Urinary bladder (tissue), 4 donors: Measurements from ENCODE around the gene ZNF474. TPM values are rescaled to one million over a fixed set of nuclear protein-coding genes. Genes with fewer than 3 reads are reported as not detected.

Source experiments
- DNase-seq: peaks from one replicate; pipeline ENCODE4 v3.0.0-alpha.2; 2015; ENCODE audit errors: extremely low spot score
- H3K27ac ChIP-seq: one replicate; pipeline ENCODE4 v1.5.1; 2013; ENCODE audit warnings: low read depth, mild to moderate bottlenecking, moderate library complexity
- H3K36me3 ChIP-seq: one replicate; pipeline ENCODE4 v1.6.1; 2013; ENCODE audit warnings: mild to moderate bottlenecking, moderate library complexity; ENCODE audit not compliant: insufficient read depth
- H3K4me1 ChIP-seq: one replicate; pipeline ENCODE4 v1.6.1; 2013; ENCODE audit warnings: mild to moderate bottlenecking, moderate library complexity; ENCODE audit not compliant: insufficient read depth
- H3K4me3 ChIP-seq: one replicate; pipeline ENCODE4 v1.5.1; 2013; ENCODE audit warnings: low read depth, low read length
- WGBS: extraction: QIAGEN DNeasy Blood & Tissue Kit; methylation state at CpG from one replicate; pipeline ENCODE4 v1.1.7; 2013; 5-methylcytosine and 5-hydroxymethylcytosine counted together
- polyA plus RNA-seq: library from polyadenylated mRNA; stranded (reverse); fragments of 200-250 nt; gene quantifications from one replicate; pipeline ENCODE4 v1.2.3, GENCODE V29; 2013
- total RNA-seq: library from RNA; depleted of rRNA; stranded (reverse); fragments of >200 nt; gene quantifications from one replicate; pipeline ENCODE4 v1.2.3, GENCODE V29; 2014
- donor health status: healthy with polysubstance abuse.
- donor health status: healthy.

Gene ZNF474
- total and polyA plus RNA-seq, 2 donors: 0.13 to 0.21 TPM

GRCh38 chr5:122124766-122125165, 4.6 kb upstream of the ZNF474 start:
- no peak overlapping the region for H3K4me3 ChIP-seq
- DNase-seq: no peak
- H3K36me3 ChIP-seq: no peaks in the 10 kb centered on the region
- H3K4me1 ChIP-seq: no peaks in the 10 kb centered on the region
- no peak overlapping the region for H3K27ac ChIP-seq
- WGBS: 96% methylated on average over 2 of the region's 2 CpGs

- H3K27ac ChIP-seq: no peak overlapping the region
- no peak overlapping the region for H3K4me3 ChIP-seq
- no peak for DNase-seq
Measured at GRCh38 chr5:122126177-122126755, 3.1 kb upstream of the ZNF474 start.

GRCh38 chr5:122126756-122127321, 2.5 kb upstream of the ZNF474 start:
- no peak overlapping the region for H3K4me3 ChIP-seq
- 27% methylated on average over 10 of the region's 10 CpGs for WGBS
- no peak for DNase-seq
- H3K27ac ChIP-seq: no peak overlapping the region
- no peaks in the 10 kb centered on the region for H3K4me1 ChIP-seq
- no peaks in the 10 kb centered on the region for H3K36me3 ChIP-seq

More at GRCh38 chr5:122126177-122126755, 3.1 kb upstream of the ZNF474 start:
- 29% methylated on average over 2 of the region's 2 CpGs for WGBS
- Histone ChIP-seq H3K36me3 (no peaks in the 10 kb centered on the region), H3K4me1 (no peaks in the 10 kb centered on the region)

- Histone ChIP-seq H3K36me3 (no peaks in the 10 kb centered on the region), H3K4me3 (no peak overlapping the region), H3K4me1 (no peaks in the 10 kb centered on the region), H3K27ac (no peak overlapping the region)
- DNase-seq: no peak
- WGBS: 74% methylated on average over 2 of the region's 2 CpGs
Measured at GRCh38 chr5:122130152-122130551, 806 bp downstream of the ZNF474 start.

GRCh38 chr5:122137702-122138101, 8.4 kb downstream of the ZNF474 start:
- Histone ChIP-seq H3K4me1 (no peaks in the 10 kb centered on the region), H3K27ac (no peak overlapping the region), H3K4me3 (no peak overlapping the region), H3K36me3 (no peaks in the 10 kb centered on the region)
- 85% methylated on average over 4 of the region's 4 CpGs for WGBS
- no peak for DNase-seq

GRCh38 chr5:122138356-122138755, 9.0 kb downstream of the ZNF474 start:
- WGBS: 77% methylated on average over 3 of the region's 3 CpGs
- no peak for DNase-seq
- Histone ChIP-seq H3K27ac (no peak overlapping the region), H3K36me3 (no peaks in the 10 kb centered on the region), H3K4me1 (no peaks in the 10 kb centered on the region), H3K4me3 (no peak overlapping the region)

GRCh38 chr5:122140900-122141299, 11.6 kb downstream of the ZNF474 start:
- no peaks in the 10 kb centered on the region for H3K36me3 ChIP-seq
- DNase-seq: no peak
- H3K4me1 ChIP-seq: no peaks in the 10 kb centered on the region
- no peak overlapping the region for H3K27ac ChIP-seq
- WGBS: 89% methylated on average over 3 of the region's 3 CpGs
- no peak overlapping the region for H3K4me3 ChIP-seq

GRCh38 chr5:122141751-122142150, 12.4 kb downstream of the ZNF474 start:
- Histone ChIP-seq H3K36me3 (no peaks in the 10 kb centered on the region), H3K4me1 (no peaks in the 10 kb centered on the region), H3K27ac (no peak overlapping the region), H3K4me3 (no peak overlapping the region)
- DNase-seq: no peak
- WGBS: 97% methylated on average over 1 of the region's 1 CpG

GRCh38 chr5:122142480-122143164, 13.3 kb downstream of the ZNF474 start:
- DNase-seq: no peak
- WGBS: 88% methylated on average over 6 of the region's 6 CpGs
- Histone ChIP-seq H3K27ac (no peak overlapping the region), H3K4me1 (no peaks in the 10 kb centered on the region), H3K4me3 (no peak overlapping the region), H3K36me3 (no peaks in the 10 kb centered on the region)

- DNase-seq: no peak
- 71% methylated on average over 1 of the region's 1 CpG for WGBS
- Histone ChIP-seq H3K27ac (no peak overlapping the region), H3K36me3 (no peaks in the 10 kb centered on the region), H3K4me1 (no peaks in the 10 kb centered on the region), H3K4me3 (no peak overlapping the region)
Measured at GRCh38 chr5:122144236-122144635, 14.9 kb downstream of the ZNF474 start.

GRCh38 chr5:122145906-122146305, 16.6 kb downstream of the ZNF474 start:
- 97% methylated on average over 1 of the region's 1 CpG for WGBS
- H3K36me3 ChIP-seq: no peaks in the 10 kb centered on the region
- H3K4me3 ChIP-seq: no peak overlapping the region
- H3K4me1 ChIP-seq: no peaks in the 10 kb centered on the region
- DNase-seq: no peak
- H3K27ac ChIP-seq: no peak overlapping the region

- Histone ChIP-seq H3K27ac (no peak overlapping the region), H3K4me3 (no peak overlapping the region), H3K4me1 (no peaks in the 10 kb centered on the region), H3K36me3 (no peaks in the 10 kb centered on the region)
- no peak for DNase-seq
- WGBS: 64% methylated on average over 4 of the region's 4 CpGs
Measured at GRCh38 chr5:122149321-122150090, 20.2 kb downstream of the ZNF474 start.

GRCh38 chr5:122150215-122150614, 20.9 kb downstream of the ZNF474 start:
- 35% methylated on average over 2 of the region's 2 CpGs for WGBS
- no peak overlapping the region for H3K27ac ChIP-seq

GRCh38 chr5:122151640-122152039, 22.3 kb downstream of the ZNF474 start:
- Histone ChIP-seq H3K27ac (no peak overlapping the region), H3K36me3 (no peaks in the 10 kb centered on the region), H3K4me1 (peaks cover 2% of the 10 kb centered on the region), H3K4me3 (no peak overlapping the region)
- WGBS: 35% methylated on average over 4 of the region's 4 CpGs
- no peak for DNase-seq

More at GRCh38 chr5:122150215-122150614, 20.9 kb downstream of the ZNF474 start:
- Histone ChIP-seq H3K4me1 (peaks cover under 1% of the 10 kb centered on the region), H3K4me3 (no peak overlapping the region), H3K36me3 (no peaks in the 10 kb centered on the region)
- no peak for DNase-seq
